PC-3 (cell line): ENCODE results near the gene KLHL2.

ENCODE experiments used
- CTCF ChIP-seq: fragments of 300-600 bp; sonication (generic); conservative IDR thresholded peaks from 2 replicates; pipeline ENCODE4 v1.5.1; 2017; ENCODE audit warnings: antibody characterized with exemption, low read depth, mild to moderate bottlenecking, low read length
- EZH2 ChIP-seq: fragments of 300-600 bp; sonication (generic); IDR thresholded peaks from one replicate; pipeline ENCODE4 v1.6.1; 2017; ENCODE audit warnings: antibody characterized with exemption, mild to moderate bottlenecking, low read length; ENCODE audit not compliant: unreplicated experiment

- TF ChIP-seq EZH2 (no peak), CTCF (no peak)
Observed at GRCh38 chr4:165331359-165331758, 124.0 kb downstream of the KLHL2 start.
